Limb (tissue), 2 donors: ENCODE measurements around the gene PCYT2.

Source experiments
- DNase-seq, 2 donors: peaks; one replicate each; pipeline ENCODE4 v3.0.0-alpha.2; 2016; ENCODE audit errors: extremely low spot score in 2 of 2

The PCYT2 gene

DNA sequence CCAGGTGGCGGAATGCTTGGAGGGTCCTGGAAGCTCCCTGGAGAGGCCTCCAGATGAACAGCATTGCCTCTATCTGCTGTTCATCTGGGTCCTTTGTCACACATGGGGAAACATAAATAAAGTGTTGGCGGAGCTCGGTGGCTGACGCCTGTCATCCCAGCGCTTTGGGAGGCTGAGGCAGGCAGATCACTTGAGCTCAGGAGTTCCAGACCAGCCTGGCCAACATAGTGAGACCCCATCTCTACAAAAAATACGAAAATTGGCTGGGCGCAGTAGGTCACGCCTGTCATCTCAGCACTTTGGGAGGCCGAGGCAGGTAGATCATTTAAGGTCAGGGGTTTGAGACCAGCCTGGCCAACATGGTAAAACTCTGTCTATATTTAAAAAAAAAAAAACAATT lies 33.7 kb upstream of the PCYT2 start:
- no peak for DNase-seq

DNA sequence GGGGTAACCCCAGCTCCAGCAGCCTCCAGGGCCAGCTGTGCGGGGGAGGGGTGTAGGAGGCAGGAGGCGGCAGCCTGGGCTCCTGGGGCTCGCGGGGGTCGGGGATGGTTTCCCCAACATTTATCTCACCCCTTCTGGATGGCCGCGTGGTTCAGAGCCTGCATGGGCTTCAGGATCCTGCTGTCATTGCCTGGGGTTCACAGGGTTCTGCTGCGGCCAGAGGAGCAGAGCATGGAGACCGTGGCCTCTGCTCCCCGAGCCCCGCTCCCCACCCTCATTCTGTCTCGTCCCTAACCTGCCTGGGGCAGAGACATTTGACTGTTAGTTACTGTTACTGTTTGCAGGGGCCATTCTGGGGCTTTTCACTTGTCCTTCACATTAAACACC lies 31.0 kb upstream of the PCYT2 start:
- DNase-seq = no peak

DNA sequence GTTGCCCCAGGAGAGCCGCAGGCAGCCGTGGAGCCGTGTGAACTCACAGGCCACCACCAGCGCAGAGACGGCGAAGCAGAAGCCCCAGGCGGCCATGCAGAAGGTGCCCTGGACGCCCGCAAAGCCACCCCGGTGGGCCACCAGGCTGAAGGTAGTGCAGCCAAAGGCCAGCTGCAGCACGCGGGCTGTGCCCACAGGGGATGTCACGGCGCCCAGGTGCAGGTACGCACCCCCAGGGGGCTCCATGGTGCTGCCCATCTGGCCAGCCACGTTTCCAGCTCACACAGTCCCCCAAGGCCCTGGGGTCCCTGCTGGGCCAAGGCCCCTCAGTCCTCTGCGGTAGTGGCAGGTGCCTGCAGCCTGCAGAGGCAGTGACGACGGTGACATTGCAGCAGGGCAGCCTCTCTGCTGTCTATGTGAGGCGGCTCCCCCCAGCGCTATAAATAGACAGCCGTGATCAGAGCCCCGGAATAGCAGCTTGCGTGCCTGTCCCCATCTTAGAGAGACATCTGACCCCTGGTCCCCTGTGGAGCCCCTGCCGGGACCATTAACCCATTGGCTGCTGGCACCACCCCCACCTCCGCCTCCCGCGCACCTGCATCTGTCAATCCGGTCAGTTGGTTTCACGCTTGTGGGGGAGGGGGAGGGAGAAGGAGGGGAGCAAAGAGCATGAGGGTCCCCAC lies 30.4 kb upstream of the PCYT2 start:
- peak in 1 of 2 donors; percentile 41 for DNase-seq

DNA sequence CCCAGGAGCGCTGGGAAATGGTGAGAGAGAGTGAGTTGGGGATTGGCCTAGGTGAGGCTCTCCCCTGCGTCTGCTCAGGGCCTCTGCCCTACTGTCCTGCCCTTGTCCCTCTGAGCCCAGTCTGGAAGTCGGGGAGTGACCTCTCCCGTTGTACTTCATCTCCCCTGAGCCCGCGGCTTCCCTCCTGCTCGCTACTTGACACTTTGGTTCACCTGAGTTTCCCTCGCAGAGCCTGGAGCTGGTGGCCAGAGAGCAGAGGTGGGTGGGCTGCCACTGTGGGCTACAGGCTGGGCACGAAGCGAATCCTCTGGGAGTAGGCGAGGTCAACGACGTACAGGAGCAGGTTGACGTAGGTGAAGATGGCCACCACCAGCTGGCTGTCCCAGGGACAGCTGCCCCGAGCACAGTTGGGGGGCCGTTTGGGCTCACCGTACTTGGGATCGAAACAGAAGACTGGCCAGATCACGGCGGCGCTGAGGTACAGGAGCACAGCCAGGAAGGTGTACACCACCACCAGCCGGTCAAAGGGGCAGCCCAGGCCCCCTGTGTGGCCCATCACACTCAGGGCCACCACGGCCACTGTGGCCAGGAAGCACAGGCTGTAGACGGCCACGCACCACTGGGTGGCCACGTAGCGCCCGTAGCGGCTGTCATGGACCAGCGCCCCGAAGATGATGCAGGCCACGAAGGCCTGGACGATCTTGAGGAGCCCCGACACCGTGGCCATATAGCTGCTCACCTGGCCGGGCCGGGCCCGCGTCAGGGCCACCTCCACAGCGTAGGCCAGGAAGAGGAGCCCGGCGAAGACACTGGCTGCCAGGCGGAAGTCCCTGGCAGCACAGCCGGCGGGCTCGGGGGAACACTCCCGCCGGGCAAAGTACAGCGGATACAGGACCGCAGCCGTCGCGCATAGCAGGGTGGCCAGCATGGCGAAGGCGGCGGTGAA lies 29.6 kb upstream of the PCYT2 start:
- no peak for DNase-seq

DNA sequence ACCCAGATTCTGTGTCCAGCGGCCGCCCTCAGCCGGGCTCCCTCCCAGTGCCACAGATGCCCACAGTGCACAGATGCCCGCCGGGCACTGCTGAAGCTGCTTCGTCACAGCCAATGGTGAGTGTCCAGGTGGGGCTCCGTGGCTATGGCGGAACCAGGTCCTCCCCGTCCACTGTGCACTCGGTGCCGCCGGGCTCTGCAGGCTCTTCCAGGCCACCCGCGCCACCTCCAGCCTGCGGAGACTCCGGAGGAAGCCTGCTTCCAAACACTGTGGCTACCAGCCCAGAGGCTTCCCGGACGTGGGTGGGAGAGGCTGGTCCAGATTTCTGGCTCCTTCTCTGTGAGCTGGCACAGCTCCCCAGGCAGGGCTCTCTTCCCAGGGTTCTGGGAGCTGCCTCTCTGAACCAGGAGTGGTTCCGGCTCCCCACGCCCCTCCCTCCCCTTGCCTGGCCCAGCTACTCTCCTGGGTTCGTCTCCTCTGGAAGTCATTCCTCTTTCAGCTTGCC lies 28.7 kb upstream of the PCYT2 start:
- DNase-seq = no peak

DNA sequence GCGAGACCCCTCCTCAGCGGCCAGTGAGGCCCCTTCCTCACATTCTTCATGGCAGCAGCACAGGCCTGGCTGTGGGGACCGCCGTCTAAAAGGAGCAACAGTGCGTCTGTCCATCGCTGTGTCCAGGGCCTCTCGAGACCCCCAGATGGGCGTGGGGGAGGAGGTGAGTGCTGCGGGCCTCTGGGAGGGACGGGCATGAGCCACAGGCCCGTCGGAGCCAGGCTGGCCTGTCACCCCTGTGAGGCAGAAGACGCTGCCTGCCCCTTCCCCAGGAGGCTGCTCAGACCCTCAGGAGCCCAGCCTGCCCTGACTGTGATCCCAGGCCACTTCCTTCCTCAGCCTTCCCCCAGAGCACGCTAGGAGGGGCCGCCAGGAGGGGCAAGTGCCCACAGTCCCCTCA lies 28.0 kb upstream of the PCYT2 start:
- DNase-seq = no peak

DNA sequence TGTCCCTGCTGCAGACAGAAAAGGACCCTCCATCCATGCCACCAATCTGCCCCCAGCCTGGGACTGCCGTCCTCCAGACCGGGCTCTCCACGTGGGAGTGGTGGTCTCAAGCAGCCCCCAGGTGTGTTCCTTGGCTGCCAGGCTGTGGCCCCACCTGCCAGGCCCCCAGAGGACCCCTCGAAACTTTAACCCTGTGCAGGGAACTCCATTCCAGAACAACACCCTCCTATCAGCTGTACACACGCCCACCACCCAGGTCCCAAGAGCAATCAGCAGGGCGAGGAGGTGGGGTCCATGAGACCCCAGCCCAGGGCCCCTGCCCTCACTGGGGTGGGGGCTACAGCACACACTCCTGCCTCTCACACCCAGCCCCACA lies 24.5 kb upstream of the PCYT2 start:
- no peak for DNase-seq

DNA sequence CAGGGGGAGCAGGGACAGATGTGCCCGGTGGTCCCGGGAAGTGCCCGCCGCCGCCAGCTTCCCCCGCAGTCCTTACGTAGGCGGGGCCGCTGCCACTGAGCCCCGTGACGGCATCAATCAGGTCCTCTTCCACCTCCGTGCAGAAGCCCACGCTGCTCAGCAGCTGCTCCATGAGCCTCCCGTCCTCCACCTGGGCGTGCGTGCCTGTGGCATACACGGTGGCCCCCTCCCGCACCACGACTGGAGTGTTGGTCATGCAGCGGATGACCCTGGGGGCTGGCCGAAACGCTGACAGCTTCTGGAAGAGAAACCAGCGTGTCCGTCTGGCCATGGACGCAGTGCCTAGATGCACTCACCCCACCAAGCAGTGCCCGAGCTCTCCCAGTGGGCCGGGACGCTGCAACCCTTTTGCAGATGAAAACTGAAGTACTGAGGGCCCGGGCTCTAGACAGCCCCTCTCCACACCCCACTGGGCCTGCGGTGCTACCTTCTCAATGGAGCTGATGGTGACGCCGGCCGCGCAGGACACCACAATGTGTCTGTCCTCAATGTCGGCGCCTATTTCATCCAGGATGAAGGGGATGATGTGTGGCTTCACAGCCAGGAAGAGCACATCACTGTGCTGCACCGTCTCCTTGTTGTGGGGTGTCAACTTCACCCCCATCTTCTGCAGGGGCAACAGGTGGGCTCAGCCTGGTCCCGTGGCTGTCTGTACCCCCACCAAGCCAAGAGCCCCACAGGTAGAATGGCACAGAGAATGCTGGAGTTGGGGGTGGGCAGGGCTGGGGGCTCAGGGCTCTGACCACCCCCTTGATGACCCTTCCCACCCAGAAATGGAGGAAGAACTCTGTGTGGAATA lies 23.9 kb upstream of the PCYT2 start:
- DNase-seq = no peak

DNA sequence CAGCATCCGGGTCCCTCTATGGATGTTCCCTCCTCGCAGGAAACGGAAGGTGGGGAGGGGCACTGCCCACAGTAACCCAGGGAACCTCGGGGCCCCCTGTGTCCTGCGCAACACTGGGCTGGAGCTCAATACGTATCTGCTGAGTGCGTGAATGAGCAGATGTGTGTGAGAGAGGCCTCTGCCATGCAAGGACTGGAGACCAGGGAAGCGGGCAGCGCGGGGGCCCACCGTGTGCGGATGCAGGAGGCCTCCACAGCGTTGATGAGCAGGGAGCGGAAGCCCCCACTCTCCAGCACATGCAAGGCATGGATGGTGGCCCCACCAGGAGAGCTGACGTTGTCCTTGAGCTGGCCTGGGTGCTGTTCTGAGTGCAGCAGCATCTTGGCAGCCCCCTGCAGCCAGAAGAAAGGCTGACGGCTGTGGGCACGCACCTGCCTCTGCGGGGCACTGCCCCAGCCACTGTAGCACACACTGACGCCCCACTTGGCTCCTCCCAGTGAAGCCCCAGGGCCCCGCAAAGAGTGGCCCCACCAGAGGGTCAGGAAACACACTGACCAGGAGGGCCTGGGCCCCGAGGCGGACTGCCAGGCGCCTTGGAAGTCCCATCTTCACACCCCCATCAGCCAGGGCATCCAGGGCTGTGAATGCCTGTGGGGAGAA lies 23.0 kb upstream of the PCYT2 start:
- DNase-seq = no peak

DNA sequence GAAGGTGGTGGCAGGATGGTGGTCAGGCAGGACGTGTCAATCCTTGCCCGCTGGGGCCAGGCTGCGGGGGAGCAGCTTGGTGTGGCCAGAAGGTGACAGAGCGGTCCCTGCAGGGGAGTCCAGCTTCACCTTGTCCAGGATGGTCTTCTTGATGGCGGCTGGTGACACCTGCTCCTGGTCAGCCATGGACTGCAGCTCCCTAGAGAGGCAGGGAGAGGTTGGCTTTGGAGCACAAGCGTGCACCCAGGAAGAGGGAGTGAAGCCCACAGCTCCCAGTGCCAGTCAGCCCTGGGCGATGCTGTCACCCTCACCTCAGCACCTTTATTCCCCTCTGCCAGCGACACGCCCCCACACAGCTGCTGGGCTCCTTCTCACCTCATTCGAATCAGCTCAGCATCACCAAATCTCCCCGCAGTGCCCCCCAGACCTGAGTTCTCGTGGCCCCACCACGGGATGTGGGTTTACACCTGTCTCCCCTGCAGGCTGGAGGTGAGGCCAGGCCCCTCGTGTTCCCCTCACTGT lies 22.0 kb upstream of the PCYT2 start:
- no peak for DNase-seq

DNA sequence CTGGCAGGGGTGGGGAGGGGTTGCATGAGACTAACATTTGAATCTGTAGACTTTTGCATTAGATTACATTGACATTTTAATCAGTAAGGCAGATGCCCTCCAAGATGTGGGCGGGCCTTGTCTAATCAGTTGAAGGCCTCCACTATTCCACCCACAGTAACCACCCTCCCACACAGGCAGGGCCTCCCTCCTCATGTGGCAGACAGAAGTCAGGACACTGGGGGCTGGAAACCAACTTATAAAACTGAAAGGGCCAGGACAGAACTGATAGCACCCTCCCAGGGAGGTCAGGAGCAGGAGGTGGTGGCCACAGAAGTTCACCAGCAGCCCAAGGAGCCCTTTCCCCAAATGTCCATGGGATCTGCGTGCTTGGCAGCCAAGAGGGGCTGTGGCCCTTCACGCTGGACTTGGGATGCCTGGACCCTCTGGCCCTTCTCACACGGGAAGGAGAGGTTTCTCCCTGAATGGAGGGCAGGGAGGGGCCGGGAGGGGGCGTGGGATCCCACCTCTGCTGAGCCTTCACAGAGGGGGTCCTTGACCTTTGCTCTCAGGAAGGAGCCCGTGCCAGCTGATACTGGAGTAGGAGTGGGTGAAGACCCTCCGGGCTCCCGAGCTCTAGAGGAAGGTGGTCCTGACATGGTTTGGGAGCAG lies 21.3 kb upstream of the PCYT2 start:
- DNase-seq = no peak

DNA sequence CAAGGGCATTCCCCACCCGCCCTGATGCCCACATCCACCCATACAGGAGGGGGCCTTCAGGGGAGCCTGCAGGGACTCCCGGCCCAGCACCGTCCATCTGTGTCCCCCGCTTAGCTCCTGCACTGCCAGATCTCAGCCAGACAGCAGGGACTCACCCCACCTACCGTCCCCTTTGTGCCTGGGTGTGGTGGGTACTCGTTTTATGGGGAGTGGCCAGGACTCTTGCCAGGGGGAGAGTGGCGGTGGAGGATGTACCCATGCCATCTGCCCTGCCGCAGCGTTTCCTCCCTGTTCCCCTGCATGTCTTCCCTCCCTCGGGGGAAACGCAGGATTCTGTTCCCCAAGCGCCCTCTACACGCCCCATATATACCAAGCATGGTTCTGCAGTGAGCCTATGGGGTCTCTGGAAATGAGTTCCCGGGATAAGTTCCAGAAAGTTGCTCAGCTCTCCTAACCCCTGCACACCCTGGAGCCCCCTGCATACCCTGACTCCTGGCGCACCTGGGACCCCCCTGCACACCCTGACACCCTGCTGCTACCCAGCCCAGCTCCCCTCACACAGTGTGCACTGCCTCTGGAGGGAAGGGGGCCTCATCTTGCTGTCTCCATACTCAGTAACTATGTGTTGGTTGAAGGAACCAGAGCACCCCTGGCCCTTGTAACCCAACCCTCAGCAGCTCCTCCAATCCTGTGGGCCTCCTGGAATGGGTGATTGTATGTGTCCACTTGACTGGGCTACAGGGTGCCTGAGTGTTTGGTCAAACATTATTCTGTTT lies 20.5 kb upstream of the PCYT2 start:
- no peak for DNase-seq

DNA sequence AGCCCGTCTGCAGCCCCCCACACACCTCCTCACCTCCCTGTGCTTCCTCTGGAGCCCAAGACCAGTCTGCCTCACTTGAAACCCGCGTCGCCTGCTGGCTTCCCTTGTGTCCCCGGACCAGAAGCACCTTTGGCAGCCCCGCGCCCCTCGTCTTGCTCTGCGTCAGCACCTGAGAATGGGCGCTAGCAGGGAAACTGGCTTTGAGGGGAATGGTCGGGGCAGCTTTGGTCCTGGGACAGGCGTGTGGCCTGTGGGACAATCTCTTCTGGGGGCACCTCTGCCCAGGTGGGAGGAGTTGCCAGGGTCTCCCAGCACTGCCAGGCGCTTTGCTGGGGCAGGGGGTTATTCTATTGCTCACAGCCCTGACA lies 20.0 kb upstream of the PCYT2 start:
- no peak for DNase-seq

DNA sequence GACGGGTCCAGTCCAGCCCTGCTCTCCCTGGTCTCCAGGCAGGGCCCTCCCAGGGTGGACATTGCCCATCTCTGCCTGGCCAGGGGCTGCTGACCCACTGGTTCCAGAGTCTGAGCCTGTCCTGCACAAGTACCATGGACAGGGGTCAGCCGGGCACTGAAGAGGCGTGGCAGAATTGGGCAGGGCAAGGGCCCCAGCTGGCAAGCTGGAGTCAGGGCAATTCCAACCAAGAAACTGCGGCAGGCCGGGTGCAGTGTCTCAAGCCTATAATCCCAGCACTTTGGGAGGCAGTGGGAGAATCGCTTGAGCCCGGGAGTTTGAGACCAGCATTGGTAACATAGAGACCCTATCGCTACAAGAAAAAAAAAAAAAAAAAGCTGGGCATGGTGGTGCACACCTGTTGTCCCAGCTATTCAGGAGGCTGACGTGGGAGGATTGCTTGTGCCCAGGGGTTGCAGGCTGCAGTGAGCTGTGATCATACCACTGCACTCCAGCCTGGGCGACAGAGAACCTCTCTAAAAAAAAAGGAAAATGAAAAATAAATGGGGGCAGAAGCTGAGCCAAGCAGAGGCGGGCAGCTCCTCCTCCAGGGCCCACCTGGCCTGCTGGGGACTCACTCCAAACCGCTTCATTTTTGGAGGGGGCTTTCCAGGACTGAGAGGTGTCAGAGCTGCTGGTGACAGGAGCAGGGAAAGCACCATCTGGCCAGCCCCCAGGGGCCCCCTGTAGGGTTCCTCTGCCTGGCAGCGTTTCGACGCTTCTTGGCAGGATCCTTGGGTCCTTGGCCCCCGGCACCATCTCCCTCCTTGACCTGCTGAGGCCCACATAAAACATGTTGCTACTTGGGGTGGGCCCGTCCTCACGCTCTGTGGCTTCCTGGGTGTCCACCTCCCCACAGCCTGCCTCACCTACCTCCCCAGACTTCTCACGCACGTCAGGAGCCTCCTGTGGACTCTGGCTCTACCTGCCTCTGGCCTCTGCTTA lies 19.2 kb upstream of the PCYT2 start:
- DNase-seq = no peak

DNA sequence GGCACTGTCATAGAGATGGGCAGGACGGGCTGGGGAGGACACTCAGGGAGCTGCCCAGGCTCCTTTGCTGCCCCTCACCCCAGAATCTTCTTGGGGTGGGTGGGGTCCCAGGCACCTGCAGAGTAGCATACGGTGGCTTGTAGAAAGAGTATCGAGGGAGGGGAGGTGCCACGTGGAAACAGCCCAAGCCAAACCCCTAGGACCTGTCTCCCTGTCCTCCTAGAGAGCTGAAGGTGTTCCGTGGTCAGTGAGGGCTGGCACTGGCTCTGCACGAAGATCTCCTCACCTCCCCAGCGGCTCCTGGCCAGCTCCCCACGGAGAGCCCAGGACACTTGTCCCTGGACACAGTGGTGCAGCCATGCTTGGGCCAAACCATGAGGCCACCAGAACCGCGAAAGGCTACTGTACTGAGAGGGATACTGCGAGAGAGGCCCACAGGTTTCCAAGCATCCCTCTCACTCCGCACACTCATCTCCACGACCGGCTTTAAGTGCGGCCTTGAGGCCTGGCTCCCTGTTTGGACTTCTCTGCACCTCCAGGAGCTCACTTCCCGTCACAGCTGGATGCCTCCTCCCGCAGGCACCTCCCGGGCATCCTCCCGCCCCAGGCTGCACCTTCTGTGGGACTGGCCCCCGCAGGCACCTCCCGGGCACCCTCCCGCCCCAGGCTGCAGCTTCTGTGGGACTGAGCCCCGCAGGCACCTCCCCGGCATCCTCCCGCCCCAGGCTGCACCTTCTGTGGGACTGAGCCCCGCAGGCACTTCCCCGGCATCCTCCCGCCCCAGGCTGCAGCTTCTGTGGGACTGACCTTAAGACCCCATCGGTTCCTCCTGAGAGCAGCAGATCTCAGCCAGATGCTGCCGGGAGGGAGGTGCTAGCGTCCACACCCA lies 18.3 kb upstream of the PCYT2 start:
- no peak for DNase-seq

DNA sequence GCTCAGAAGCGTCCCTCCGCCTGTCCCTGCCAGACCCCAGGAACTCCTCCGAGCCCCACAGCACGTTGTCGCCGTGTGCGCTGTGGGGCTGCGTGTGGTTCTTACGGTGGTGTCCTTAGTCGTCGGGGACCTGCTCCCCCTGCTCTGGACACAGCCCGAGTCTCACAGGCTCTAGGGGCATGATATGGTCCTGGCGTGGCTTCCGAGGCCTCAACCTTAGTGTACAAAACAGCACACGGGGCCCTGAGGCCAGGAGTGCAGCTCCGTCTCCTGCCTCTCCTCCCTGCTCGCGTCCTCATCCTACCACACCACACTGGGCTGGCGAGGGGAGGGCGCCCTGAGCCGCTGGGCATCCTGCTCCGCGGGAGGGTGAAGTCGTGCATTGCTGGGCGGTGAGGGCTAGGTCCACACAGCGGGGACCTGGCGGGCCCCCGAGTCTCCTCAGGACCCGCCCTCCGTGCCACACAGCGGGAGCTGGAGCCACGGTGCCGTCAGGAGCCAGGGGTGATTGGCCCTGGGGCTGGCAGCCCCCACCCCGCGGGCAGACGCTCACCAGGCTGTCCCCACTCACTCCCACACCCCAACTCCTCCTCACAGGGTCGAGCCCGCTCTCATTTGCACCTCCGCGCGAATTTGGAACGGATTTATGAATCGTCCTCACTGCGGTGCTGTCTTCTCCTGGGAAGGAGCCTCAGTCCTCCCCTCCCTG lies 17.5 kb upstream of the PCYT2 start:
- DNase-seq = no peak
